ENCODE results near the gene CHCHD6. TPM values are rescaled to one million over a fixed set of nuclear protein-coding genes. Genes with fewer than 3 reads are reported as not detected.

CHCHD6 gene
- total RNA-seq, 4 donors from 2014 or later: 2.4 to 44.6 (median 5.1) TPM

- no peak for TF ChIP-seq POLR2A (IDR thresholded peaks at IDR 0.05)
- TF ChIP-seq CTCF (IDR thresholded peaks at IDR 0.05): no peak
- DNase-seq: no peak
- no peaks in the 10 kb centered on the region for H3K4me1 ChIP-seq
- no peak overlapping the region for H3K4me3 ChIP-seq
- no peaks in the 10 kb centered on the region for H3K36me3 ChIP-seq
- H3K27me3 ChIP-seq: no peaks in the 10 kb centered on the region
- no peaks in the 10 kb centered on the region for H3K9me3 ChIP-seq
- no peak overlapping the region for H3K27ac ChIP-seq
Observed at GRCh38 chr3:126760541-126760940, 56.5 kb downstream of the CHCHD6 start.

GRCh38 chr3:126763035-126763434, 59.0 kb downstream of the CHCHD6 start:
- no peaks in the 10 kb centered on the region for H3K4me1 ChIP-seq
- no peak for TF ChIP-seq POLR2A (IDR thresholded peaks at IDR 0.05)
- no peak for TF ChIP-seq CTCF (IDR thresholded peaks at IDR 0.05)
- H3K27me3 ChIP-seq: no peaks in the 10 kb centered on the region
- DNase-seq: no peak
- H3K36me3 ChIP-seq: no peaks in the 10 kb centered on the region
- no peaks in the 10 kb centered on the region for H3K9me3 ChIP-seq
- no peak overlapping the region for H3K4me3 ChIP-seq
- no peak overlapping the region for H3K27ac ChIP-seq

- Histone ChIP-seq H3K9me3 (no peaks in the 10 kb centered on the region), H3K4me1 (no peaks in the 10 kb centered on the region), H3K4me3 (no peak overlapping the region), H3K27ac (no peak overlapping the region), H3K36me3 (no peaks in the 10 kb centered on the region), H3K27me3 (no peaks in the 10 kb centered on the region)
- no peak for TF ChIP-seq POLR2A (IDR thresholded peaks at IDR 0.05)
- TF ChIP-seq CTCF (IDR thresholded peaks at IDR 0.05): no peak
- no peak for DNase-seq
Observed at GRCh38 chr3:126765187-126766069, 61.4 kb downstream of the CHCHD6 start.

GRCh38 chr3:126766653-126767052, 62.6 kb downstream of the CHCHD6 start:
- Histone ChIP-seq H3K27ac (no peak overlapping the region), H3K36me3 (no peaks in the 10 kb centered on the region), H3K9me3 (no peaks in the 10 kb centered on the region), H3K4me3 (no peak overlapping the region), H3K27me3 (no peaks in the 10 kb centered on the region), H3K4me1 (no peaks in the 10 kb centered on the region)
- DNase-seq: no peak
- TF ChIP-seq POLR2A (IDR thresholded peaks at IDR 0.05) (no peak), CTCF (IDR thresholded peaks at IDR 0.05) (no peak)

GRCh38 chr3:126768903-126769302, 64.9 kb downstream of the CHCHD6 start:
- H3K27ac ChIP-seq: no peak overlapping the region
- no peak for DNase-seq
- no peaks in the 10 kb centered on the region for H3K27me3 ChIP-seq
- H3K36me3 ChIP-seq: no peaks in the 10 kb centered on the region
- no peaks in the 10 kb centered on the region for H3K4me1 ChIP-seq
- no peaks in the 10 kb centered on the region for H3K9me3 ChIP-seq
- no peak overlapping the region for H3K4me3 ChIP-seq
- TF ChIP-seq CTCF (IDR thresholded peaks at IDR 0.05) (no peak), POLR2A (IDR thresholded peaks at IDR 0.05) (no peak)
